ENCODE data around the gene ABHD8. TPM values are rescaled to one million over a fixed set of nuclear protein-coding genes. Genes with fewer than 3 reads are reported as not detected.

Gene ABHD8
- total and polyA plus RNA-seq, 11 donors = 7.4 to 21.8 (median 11.6) TPM

GRCh38 chr19:17294051-17294891 lies 9.0 kb downstream of the ABHD8 start:
- Histone ChIP-seq H3K9me3 (peaks cover 0 to 6% (median 0%) of the 10 kb centered on the region in 12 donors), H3K27me3 (no peaks in the 10 kb centered on the region), H3K4me3 (no peak overlapping the region), H3K36me3 (peaks cover 0 to 22% (median 5%) of the 10 kb centered on the region in 9 donors), H3K27ac (no peak overlapping the region), H3K4me1 (peaks cover 0 to 13% (median 0%) of the 10 kb centered on the region in 12 donors)
- intact Hi-C loops (cut with DNase I) = loop anchor here in 6 of 10 donors (5.0 to 10.0 kb wide), 2 partner anchors 91 to 93 kb away; no protein-coding TSS in a partner anchor
- 81 to 85% (median 85%) methylated on average over 41 to 48 of the region's 48 CpGs for WGBS, 4 donors
- TF ChIP-seq CTCF (IDR thresholded peaks at IDR 0.05) = no peak
- TF ChIP-seq POLR2A (IDR thresholded peaks at IDR 0.05) = no peak
- ATAC-seq = peak in 1 of 4 donors; percentile 8
- no peak for DNase-seq

GRCh38 chr19:17293605-17294004 lies 9.6 kb downstream of the ABHD8 start:
- peaks cover 0 to 13% (median 0%) of the 10 kb centered on the region in 12 donors for H3K4me1 ChIP-seq
- WGBS, 4 donors = 88 to 92% (median 92%) methylated on average over 14 of the region's 14 CpGs
- no peak for TF ChIP-seq CTCF (IDR thresholded peaks at IDR 0.05)
- TF ChIP-seq POLR2A (IDR thresholded peaks at IDR 0.05) = no peak
- no peak overlapping the region for H3K27ac ChIP-seq
- DNase-seq (no peak), ATAC-seq (no peak)
- peaks cover 0 to 6% (median 0%) of the 10 kb centered on the region in 12 donors for H3K9me3 ChIP-seq
- peaks cover 0 to 17% (median 5%) of the 10 kb centered on the region in 9 donors for H3K36me3 ChIP-seq
- intact Hi-C loops (cut with DNase I) = loop anchor here in 9 of 10 donors (2.0 to 10.0 kb wide), 5 partner anchors 91 to 97 kb away; no protein-coding TSS in a partner anchor
- H3K27me3 ChIP-seq = no peaks in the 10 kb centered on the region
- no peak overlapping the region for H3K4me3 ChIP-seq

GRCh38 chr19:17292301-17293074 lies 10.7 kb downstream of the ABHD8 start:
- Histone ChIP-seq H3K9me3 (no peaks in the 10 kb centered on the region), H3K36me3 (peaks cover 0 to 8% (median 0%) of the 10 kb centered on the region in 9 donors), H3K27ac (peak overlapping the region in 6 of 12 donors; percentile 39 to 81 (median 45)), H3K4me3 (peak overlapping the region; percentile 24 to 73 (median 56)), H3K27me3 (no peaks in the 10 kb centered on the region), H3K4me1 (peaks cover 0 to 13% (median 0%) of the 10 kb centered on the region in 12 donors)
- TF ChIP-seq CTCF (IDR thresholded peaks at IDR 0.05) (peak; percentile 46 to 78 (median 62)), POLR2A (IDR thresholded peaks at IDR 0.05) (no peak)
- intact Hi-C loops (cut with DNase I) = loop anchor here in 9 of 10 donors (2.0 to 10.0 kb wide), 5 partner anchors 92 to 98 kb away; no protein-coding TSS in a partner anchor
- 10 to 14% (median 12%) methylated on average over 21 to 46 of the region's 46 CpGs for WGBS, 4 donors
- DNase-seq (peak; percentile 68 to 84 (median 73)), ATAC-seq (peak; percentile 66 to 92 (median 90))

All from heart left ventricle (tissue), 16 donors.